GM12873 (cell line): ENCODE data around the gene TRAPPC2L.

Experiments used
- TF ChIP-seq, protein P1 (sequence below): IDR thresholded peaks from 2 replicates; pipeline ENCODE4 v1.5.1; 2012; ENCODE audit warnings: low read depth, mild to moderate bottlenecking, moderate library complexity, low read length, control low read depth; ENCODE audit not compliant: insufficient read depth; ENCODE audit errors: missing control alignments

The TRAPPC2L gene

DNA sequence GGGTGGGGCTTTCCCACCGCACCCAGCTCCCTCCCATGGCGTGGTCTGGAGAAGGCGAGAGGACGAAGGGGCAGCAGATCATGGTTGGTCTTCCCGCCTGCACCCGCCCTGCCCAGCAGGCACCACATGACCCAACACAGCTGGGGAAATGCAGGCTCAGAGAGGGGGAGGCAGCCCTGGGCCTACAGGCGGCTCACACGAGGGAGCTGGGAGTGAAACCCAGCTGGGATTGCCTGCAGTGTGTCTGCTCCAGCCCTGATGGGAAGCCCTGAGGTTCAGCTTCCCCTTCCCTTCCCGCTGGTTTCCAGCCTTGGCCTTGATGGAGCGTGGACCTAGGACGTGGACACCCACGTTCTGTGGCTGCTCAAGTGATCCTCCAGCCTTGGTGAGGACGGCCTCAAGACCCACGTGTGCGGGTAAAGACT, 29.5 kb downstream of the TRAPPC2L start:
- TF ChIP-seq, protein P1, sequence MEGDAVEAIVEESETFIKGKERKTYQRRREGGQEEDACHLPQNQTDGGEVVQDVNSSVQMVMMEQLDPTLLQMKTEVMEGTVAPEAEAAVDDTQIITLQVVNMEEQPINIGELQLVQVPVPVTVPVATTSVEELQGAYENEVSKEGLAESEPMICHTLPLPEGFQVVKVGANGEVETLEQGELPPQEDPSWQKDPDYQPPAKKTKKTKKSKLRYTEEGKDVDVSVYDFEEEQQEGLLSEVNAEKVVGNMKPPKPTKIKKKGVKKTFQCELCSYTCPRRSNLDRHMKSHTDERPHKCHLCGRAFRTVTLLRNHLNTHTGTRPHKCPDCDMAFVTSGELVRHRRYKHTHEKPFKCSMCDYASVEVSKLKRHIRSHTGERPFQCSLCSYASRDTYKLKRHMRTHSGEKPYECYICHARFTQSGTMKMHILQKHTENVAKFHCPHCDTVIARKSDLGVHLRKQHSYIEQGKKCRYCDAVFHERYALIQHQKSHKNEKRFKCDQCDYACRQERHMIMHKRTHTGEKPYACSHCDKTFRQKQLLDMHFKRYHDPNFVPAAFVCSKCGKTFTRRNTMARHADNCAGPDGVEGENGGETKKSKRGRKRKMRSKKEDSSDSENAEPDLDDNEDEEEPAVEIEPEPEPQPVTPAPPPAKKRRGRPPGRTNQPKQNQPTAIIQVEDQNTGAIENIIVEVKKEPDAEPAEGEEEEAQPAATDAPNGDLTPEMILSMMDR: no peak

DNA sequence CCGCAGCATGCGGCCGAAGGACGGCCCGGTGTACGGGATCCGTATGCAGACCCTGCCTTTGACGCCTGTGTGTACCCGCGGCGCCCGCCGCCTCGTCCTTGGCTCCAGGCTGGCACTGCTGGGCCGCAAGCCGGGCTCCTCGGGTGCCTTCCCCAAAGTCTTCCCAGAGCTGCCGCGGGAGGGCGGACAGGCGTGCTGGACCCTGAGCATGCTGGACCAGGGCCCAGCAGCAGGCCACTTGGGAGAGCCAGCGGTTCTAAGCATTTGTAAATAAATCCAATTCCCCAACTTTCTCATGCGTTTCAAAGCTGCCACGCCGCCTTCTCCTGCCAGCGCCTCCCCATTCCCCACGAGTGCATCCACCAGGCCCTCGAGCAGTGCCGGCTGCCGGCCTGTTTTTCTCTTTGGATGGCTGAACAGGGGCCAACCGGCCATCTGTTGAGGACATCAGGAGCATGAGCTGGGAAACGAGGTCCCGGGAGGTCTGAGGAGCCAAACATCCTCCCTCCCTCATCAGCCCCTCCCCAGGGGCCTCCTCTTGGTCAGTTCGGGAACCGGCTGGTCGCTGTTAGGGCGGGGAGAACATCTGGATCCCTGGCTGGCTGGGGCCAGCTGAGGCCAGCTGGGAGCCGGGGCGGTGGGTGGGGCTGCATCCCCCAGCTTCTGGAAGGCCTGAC, 30.1 kb downstream of the TRAPPC2L start:
- TF ChIP-seq, protein P1: no peak

DNA sequence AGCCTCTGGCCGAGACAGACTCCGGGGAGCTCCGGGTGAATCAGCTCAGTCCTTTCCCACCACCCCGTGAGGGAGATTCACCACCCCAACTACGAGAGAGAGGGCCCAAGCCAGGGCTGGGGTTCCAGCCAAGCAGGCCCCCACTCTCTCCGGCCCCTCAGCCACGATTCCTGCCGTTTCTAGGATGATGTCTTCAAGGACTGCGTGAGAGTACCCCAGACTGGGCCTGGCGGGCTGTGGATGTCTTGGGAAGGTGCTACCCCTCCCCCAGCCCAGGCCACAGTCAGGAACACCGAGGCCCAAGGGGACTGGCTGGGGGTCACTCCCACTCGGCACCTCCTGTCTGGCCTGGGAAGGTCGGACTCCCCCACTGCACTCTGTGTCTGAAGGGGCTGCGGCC, 31.1 kb downstream of the TRAPPC2L start:
- TF ChIP-seq, protein P1: no peak

DNA sequence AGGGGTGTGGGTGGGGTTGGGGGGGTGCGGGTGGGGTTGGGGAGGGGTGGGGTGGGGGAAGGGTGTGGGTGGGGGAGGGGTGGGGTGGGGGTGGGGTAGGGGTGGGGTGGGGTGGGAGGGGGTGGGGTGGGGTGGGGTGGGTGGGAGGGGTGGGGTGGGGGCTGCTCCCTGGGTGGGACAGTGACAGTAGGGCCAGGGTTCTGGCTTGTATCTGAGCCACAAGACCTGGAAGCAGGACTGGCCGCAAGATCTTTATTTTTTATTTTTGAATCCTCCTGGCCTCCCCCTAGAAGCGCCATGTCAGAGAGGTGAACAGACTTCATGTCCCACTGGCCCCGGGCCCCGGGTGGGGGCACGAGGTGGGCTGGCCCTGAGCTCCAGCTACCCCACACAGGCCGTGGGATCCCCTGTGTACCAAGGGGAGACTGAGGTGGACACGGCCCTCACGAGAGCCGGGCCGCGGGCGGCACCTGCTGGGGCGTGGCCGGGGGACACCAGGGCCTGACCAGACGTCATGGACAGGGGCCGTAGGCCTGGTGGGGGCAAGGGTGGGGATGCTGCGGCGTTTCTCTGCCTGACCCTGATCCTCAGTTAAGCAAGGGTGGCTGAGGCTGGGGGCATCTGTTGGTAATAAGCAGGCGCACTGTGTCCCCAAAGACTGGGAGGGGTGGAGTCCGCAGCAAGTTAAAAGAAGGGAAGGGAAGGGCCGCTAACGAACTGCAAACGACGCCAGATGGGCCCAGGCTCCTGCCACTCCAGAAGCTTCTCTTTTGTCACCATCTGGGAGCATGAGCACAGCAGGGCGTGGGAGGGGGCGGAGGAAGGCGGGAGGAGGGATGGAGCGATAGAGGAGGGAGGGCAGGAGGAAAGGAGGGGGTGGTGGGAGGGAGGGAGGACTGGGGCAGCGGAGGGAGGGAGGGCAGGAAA, 31.8 kb downstream of the TRAPPC2L start:
- TF ChIP-seq, protein P1: no peak

DNA sequence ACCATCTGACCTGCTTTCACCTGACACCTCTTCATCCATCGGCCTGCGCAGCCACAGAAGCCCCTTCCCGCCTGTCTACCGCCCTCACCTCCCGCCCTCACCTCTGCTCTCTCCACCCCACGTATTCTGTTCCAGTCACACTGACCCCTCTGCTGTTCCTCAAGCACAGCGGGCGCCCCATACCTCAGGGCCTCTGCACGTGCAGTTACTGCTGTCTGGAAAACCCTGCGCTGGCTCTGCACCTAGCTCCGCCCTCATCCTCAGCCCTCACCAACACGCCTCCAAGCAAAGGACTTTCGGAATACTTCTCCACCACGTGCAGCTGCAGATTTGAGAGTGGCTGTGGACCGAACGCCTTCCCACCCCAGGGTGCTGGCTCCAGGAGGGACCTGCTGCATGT, 34.2 kb downstream of the TRAPPC2L start:
- TF ChIP-seq, protein P1: no peak

DNA sequence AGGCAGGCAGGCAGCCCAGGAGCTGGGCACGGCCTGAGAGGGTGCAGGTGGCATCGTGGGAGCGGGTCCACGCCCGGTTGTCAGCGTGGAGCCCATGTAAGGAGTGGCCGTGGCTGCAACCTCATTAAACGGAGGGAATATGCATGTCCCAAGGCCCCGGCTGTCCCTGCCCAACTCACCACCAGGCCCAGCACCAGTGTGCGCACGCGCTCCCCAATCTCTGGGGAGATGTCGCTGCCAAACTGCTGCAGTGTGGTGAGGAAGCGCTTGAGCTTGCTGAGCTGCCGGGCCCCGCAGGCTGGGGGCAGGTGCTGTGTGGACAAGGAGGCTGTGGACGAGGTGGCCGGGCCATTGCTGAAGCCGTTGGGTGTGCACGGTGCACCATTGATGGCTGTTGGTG, 35.1 kb downstream of the TRAPPC2L start:
- TF ChIP-seq, protein P1: no peak
